Astrocyte (in vitro differentiated cells and primary cell): ENCODE results near the gene HECW1. TPM values are rescaled to one million over a fixed set of nuclear protein-coding genes. Genes with fewer than 3 reads are reported as not detected.

Experiments
- DNase-seq: peaks from one replicate; pipeline ENCODE4 v3.0.0-alpha.2; 2010; ENCODE audit warnings: low read depth
- FAIRE-seq: peaks from 2 replicates; lab custom pipeline; 2011; peaks lifted over from hg19 to GRCh38; lab: Jason Lieb, UNC
- H2AFZ ChIP-seq: 2 replicates; pipeline ENCODE4 v1.6.0; 2012; ENCODE audit warnings: low read depth, low read length, inconsistent platforms
- H3K27ac ChIP-seq: 2 replicates; pipeline ENCODE4 v1.5.1; 2011; ENCODE audit warnings: low read depth, low read length, inconsistent platforms
- H3K27me3 ChIP-seq: 2 replicates; pipeline ENCODE4 v1.6.0; 2011; ENCODE audit warnings: low read length, inconsistent platforms; ENCODE audit not compliant: insufficient read depth
- H3K36me3 ChIP-seq: 2 replicates; pipeline ENCODE4 v1.5.1; 2011; ENCODE audit warnings: low read length, inconsistent platforms; ENCODE audit not compliant: insufficient read depth
- H3K4me1 ChIP-seq: 2 replicates; pipeline ENCODE4 v1.5.1; 2011; ENCODE audit warnings: low read length, inconsistent platforms; ENCODE audit not compliant: insufficient read depth
- H3K4me2 ChIP-seq: 2 replicates; pipeline ENCODE4 v1.6.0; 2012; ENCODE audit warnings: low read length, inconsistent platforms
- H3K4me3 ChIP-seq: 2 replicates; pipeline ENCODE4 v1.5.1; 2011; ENCODE audit warnings: low read depth, mild to moderate bottlenecking, low read length, inconsistent platforms; ENCODE audit not compliant: insufficient read depth
- H3K79me2 ChIP-seq: 2 replicates; pipeline ENCODE4 v1.6.0; 2012; ENCODE audit warnings: mild to moderate bottlenecking, low read length, inconsistent platforms; ENCODE audit not compliant: insufficient read depth
- H3K9ac ChIP-seq: 2 replicates; pipeline ENCODE4 v1.6.0; 2012; ENCODE audit warnings: mild to moderate bottlenecking, low read length, inconsistent platforms
- H3K9me3 ChIP-seq: 2 replicates; pipeline ENCODE4 v1.5.1; 2012; ENCODE audit warnings: low read depth, mild to moderate bottlenecking, low read length, inconsistent platforms; ENCODE audit not compliant: insufficient read depth
- H4K20me1 ChIP-seq: 2 replicates; pipeline ENCODE4 v1.6.0; 2012; ENCODE audit warnings: low read length, inconsistent platforms; ENCODE audit not compliant: insufficient read depth
- H3K27ac Mint-ChIP-seq: one replicate; pipeline ENCODE4 v1.8.0; 2021; ENCODE audit warnings: mild to moderate bottlenecking, mixed read lengths; ENCODE audit not compliant: unreplicated experiment
- H3K27me3 Mint-ChIP-seq: one replicate; pipeline ENCODE4 v1.8.0; 2021; ENCODE audit warnings: low read depth, mixed read lengths; ENCODE audit not compliant: unreplicated experiment
- H3K36me3 Mint-ChIP-seq: one replicate; pipeline ENCODE4 v1.8.0; 2021; ENCODE audit warnings: low read depth, mixed read lengths; ENCODE audit not compliant: unreplicated experiment
- H3K4me1 Mint-ChIP-seq: one replicate; pipeline ENCODE4 v1.8.0; 2021; ENCODE audit warnings: low read depth, mixed read lengths; ENCODE audit not compliant: unreplicated experiment
- H3K4me3 Mint-ChIP-seq: one replicate; pipeline ENCODE4 v1.8.0; 2021; ENCODE audit warnings: mild to moderate bottlenecking, moderate library complexity, mixed read lengths; ENCODE audit not compliant: unreplicated experiment
- H3K9me3 Mint-ChIP-seq: one replicate; pipeline ENCODE4 v1.8.0; 2021; ENCODE audit warnings: mild to moderate bottlenecking, mixed read lengths; ENCODE audit not compliant: unreplicated experiment
- CTCF ChIP-seq: IDR thresholded peaks from 2 replicates; pipeline ENCODE4 v1.5.1; 2011; ENCODE audit warnings: low read depth, mild to moderate bottlenecking, inconsistent platforms, low read length, moderate library complexity; ENCODE audit not compliant: insufficient read depth
- EZH2 ChIP-seq: IDR thresholded peaks from 2 replicates; pipeline ENCODE4 v1.6.1; 2012; ENCODE audit warnings: mild to moderate bottlenecking, low read length, inconsistent platforms; ENCODE audit not compliant: insufficient read depth
- total RNA-seq: library from RNA; stranded (reverse); gene quantifications from 2 replicates; pipeline ENCODE4 v1.2.1, GENCODE V29; 2021

The HECW1 gene
- total RNA-seq, 1 donor from 2014 or later = 3.3 TPM

- no peaks in the 10 kb centered on the region for H3K79me2 ChIP-seq
- Mint-ChIP-seq H3K27ac (no peak overlapping the region), H3K4me1 (peaks cover 27% of the 10 kb centered on the region), H3K9me3 (peaks cover 2% of the 10 kb centered on the region), H3K4me3 (no peak overlapping the region), H3K27me3 (no peaks in the 10 kb centered on the region), H3K36me3 (peaks cover 2% of the 10 kb centered on the region)
- H3K4me3 ChIP-seq = no peak overlapping the region
- H3K36me3 ChIP-seq = no peaks in the 10 kb centered on the region
- H4K20me1 ChIP-seq = no peaks in the 10 kb centered on the region
- H2AFZ ChIP-seq = no peak overlapping the region
- no peaks in the 10 kb centered on the region for H3K27me3 ChIP-seq
- DNase-seq (no peak), FAIRE-seq (no peak)
- TF ChIP-seq CTCF (no peak), EZH2 (no peak)
- H3K9me3 ChIP-seq = no peaks in the 10 kb centered on the region
- H3K27ac ChIP-seq = no peak overlapping the region
- no peak overlapping the region for H3K4me2 ChIP-seq
- no peak overlapping the region for H3K9ac ChIP-seq
- H3K4me1 ChIP-seq = peaks cover 16% of the 10 kb centered on the region
Observed at GRCh38 chr7:43143918-43144589, 31.6 kb downstream of the HECW1 start.

GRCh38 chr7:43148161-43148731, 35.8 kb downstream of the HECW1 start:
- no peaks in the 10 kb centered on the region for H3K36me3 ChIP-seq
- FAIRE-seq = no peak
- peak; percentile 22 for DNase-seq
- no peaks in the 10 kb centered on the region for H3K9me3 ChIP-seq
- Mint-ChIP-seq H3K4me1 (peaks cover 11% of the 10 kb centered on the region), H3K9me3 (peaks cover 2% of the 10 kb centered on the region), H3K4me3 (no peak overlapping the region), H3K27ac (no peak overlapping the region), H3K36me3 (peaks cover 2% of the 10 kb centered on the region), H3K27me3 (no peaks in the 10 kb centered on the region)
- H2AFZ ChIP-seq = peak overlapping the region; percentile 35
- peak overlapping the region; percentile 13 for H3K4me2 ChIP-seq
- no peak overlapping the region for H3K9ac ChIP-seq
- TF ChIP-seq EZH2 = no peak
- TF ChIP-seq CTCF = no peak
- no peaks in the 10 kb centered on the region for H3K79me2 ChIP-seq
- H3K27ac ChIP-seq = no peak overlapping the region
- no peaks in the 10 kb centered on the region for H3K27me3 ChIP-seq
- no peak overlapping the region for H3K4me3 ChIP-seq
- peaks cover 4% of the 10 kb centered on the region for H3K4me1 ChIP-seq
- H4K20me1 ChIP-seq = no peaks in the 10 kb centered on the region

GRCh38 chr7:43151076-43151475, 38.6 kb downstream of the HECW1 start:
- no peaks in the 10 kb centered on the region for H3K9me3 ChIP-seq
- peaks cover 2% of the 10 kb centered on the region for H3K36me3 Mint-ChIP-seq
- no peak for TF ChIP-seq EZH2
- TF ChIP-seq CTCF = no peak
- H3K27ac Mint-ChIP-seq = no peak overlapping the region
- H3K27me3 ChIP-seq = no peaks in the 10 kb centered on the region
- no peak overlapping the region for H2AFZ ChIP-seq
- H3K4me3 ChIP-seq = no peak overlapping the region
- no peak overlapping the region for H3K27ac ChIP-seq
- no peaks in the 10 kb centered on the region for H4K20me1 ChIP-seq
- H3K9ac ChIP-seq = no peak overlapping the region
- no peaks in the 10 kb centered on the region for H3K36me3 ChIP-seq
- no peak overlapping the region for H3K4me3 Mint-ChIP-seq
- no peaks in the 10 kb centered on the region for H3K27me3 Mint-ChIP-seq
- DNase-seq = no peak
- no peak overlapping the region for H3K4me2 ChIP-seq
- peaks cover 4% of the 10 kb centered on the region for H3K4me1 ChIP-seq
- FAIRE-seq = no peak
- no peaks in the 10 kb centered on the region for H3K79me2 ChIP-seq
- peaks cover 7% of the 10 kb centered on the region for H3K4me1 Mint-ChIP-seq
- peaks cover 2% of the 10 kb centered on the region for H3K9me3 Mint-ChIP-seq
